T follicular helper cell (primary cell): ENCODE results near the gene PTH2.
"Not testable (repeated sequence)": the region's sequence is repeated elsewhere in the genome, so short reads cannot be mapped to it uniquely, and the experiment has no call there.

Experiments used
- DNase-seq: peaks from one replicate; pipeline ENCODE4 v3.0.0-alpha.2; 2020; ENCODE audit warnings: low read depth

Gene PTH2

DNA sequence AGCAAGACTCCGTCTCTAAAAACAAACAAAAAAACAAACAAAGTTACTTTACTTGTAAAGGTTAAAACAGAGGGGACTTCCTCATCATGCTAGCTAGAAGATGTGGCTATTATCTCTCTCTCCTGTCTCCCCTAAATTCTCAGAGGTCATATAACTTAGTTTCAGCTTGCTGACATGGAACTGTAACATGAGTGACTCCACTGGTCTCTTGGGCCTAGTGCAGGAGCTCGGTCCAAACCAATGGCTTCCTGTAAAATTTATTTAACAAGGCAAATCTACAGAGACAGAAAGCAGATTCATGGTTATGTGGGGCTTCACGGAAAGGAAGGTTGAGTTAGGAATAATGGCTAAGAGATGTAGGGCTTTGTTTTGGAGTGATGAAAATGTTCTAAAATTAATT is 44.7 kb downstream of the PTH2 start:
- DNase-seq: no peak

DNA sequence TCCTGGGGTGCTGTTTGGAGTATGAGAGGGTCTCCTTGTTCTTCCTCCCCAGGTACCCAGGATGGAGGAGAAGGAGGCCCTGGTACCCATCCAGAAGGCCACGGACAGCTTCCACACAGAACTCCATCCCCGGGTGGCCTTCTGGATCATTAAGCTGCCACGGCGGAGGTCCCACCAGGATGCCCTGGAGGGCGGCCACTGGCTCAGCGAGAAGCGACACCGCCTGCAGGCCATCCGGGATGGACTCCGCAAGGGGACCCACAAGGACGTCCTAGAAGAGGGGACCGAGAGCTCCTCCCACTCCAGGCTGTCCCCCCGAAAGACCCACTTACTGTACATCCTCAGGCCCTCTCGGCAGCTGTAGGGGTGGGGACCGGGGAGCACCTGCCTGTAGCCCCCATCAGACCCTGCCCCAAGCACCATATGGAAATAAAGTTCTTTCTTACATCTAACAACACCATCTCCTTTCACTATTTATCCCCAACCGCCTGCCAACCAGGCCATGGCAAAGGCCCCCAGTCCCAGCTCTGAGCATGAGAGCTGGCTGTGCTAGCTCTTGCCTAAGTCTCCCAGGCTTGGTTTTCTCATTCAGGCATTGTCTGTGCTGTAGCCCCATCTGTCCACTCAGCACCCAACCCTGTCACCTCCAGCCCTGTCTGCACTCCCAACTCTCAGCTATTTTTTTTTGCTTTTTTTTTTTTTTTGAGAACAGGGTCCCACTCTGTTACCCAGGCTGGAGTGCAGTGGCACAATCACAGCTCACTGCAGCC is 48.4 kb downstream of the PTH2 start:
- no peak for DNase-seq

DNA sequence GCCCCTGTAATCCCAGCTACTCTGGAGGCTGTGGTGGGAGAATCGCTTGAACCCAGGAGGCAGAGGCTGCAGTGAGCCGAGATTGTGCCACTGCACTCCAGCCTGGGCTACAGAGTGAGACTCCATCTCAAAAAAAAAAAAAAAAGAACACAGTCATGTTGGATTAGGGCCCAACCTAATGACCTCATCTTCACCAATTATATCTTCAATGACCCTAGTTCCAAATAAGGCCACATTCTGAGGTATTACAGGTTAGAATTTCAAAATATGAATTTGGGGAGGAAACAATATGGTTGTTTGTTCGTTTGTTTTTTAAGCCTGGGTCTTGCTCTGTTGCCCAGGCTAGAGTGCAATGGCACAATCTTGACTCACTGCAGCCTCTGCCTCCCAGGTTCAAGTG is 50.1 kb downstream of the PTH2 start:
- DNase-seq: not testable (repeated sequence)
